SH-SY5Y (cell line): ENCODE results near the gene USP37.

ENCODE experiments used
- GATA2 ChIP-seq: IDR thresholded peaks from 2 replicates; pipeline ENCODE4 v1.6.1; 2011; ENCODE audit warnings: mild to moderate bottlenecking, low read depth, low read length
- GATA3 ChIP-seq: IDR thresholded peaks from 2 replicates; pipeline ENCODE4 v1.6.1; 2011; ENCODE audit warnings: low read depth, mild to moderate bottlenecking, low read length, moderate library complexity

USP37 gene

GRCh38 chr2:218434456-218434855 lies 133.7 kb downstream of the USP37 start:
- no peak for TF ChIP-seq GATA3
- no peak for TF ChIP-seq GATA2

GRCh38 chr2:218432676-218433365 lies 135.3 kb downstream of the USP37 start:
- TF ChIP-seq GATA2 (no peak), GATA3 (no peak)

- no peak for TF ChIP-seq GATA3
- TF ChIP-seq GATA2: no peak
Measured at GRCh38 chr2:218431878-218432277, 136.3 kb downstream of the USP37 start.

- TF ChIP-seq GATA2 (no peak), GATA3 (no peak)
Measured at GRCh38 chr2:218430721-218431120, 137.4 kb downstream of the USP37 start.

GRCh38 chr2:218429911-218430692 lies 138.0 kb downstream of the USP37 start:
- TF ChIP-seq GATA3 (no peak), GATA2 (no peak)

- TF ChIP-seq GATA3 (no peak), GATA2 (no peak)
Measured at GRCh38 chr2:218428846-218429558, 139.1 kb downstream of the USP37 start.

GRCh38 chr2:218427741-218428140 lies 140.4 kb downstream of the USP37 start:
- TF ChIP-seq GATA2: no peak
- TF ChIP-seq GATA3: no peak

- TF ChIP-seq GATA3: no peak
- no peak for TF ChIP-seq GATA2
Measured at GRCh38 chr2:218425531-218425930, 142.6 kb downstream of the USP37 start.

GRCh38 chr2:218423584-218423983 lies 144.6 kb downstream of the USP37 start:
- TF ChIP-seq GATA3 (no peak), GATA2 (no peak)

GRCh38 chr2:218422403-218423086 lies 145.6 kb downstream of the USP37 start:
- TF ChIP-seq GATA2 (no peak), GATA3 (no peak)

GRCh38 chr2:218421027-218421426 lies 147.1 kb downstream of the USP37 start:
- TF ChIP-seq GATA2 (no peak), GATA3 (no peak)

GRCh38 chr2:218419630-218420216 lies 148.4 kb downstream of the USP37 start:
- TF ChIP-seq GATA2 (no peak), GATA3 (no peak)

- TF ChIP-seq GATA2: no peak
- TF ChIP-seq GATA3: no peak
Measured at GRCh38 chr2:218418717-218419458, 149.3 kb downstream of the USP37 start, which contains the start of gene VIL1. Gene VIL1 (plus strand): TSS chr2:218419123. CDS start chr2:218423779, 4,656 bp downstream.
